Measurements from ENCODE around the gene MIEF1.

The MIEF1 gene

GRCh38 chr22:39528681-39529486 lies 26.8 kb downstream of the MIEF1 start:
- peak overlapping the region; percentile 95 for H3K27ac Mint-ChIP-seq
- H3K4me1 Mint-ChIP-seq (ENCODE audit: low read depth), result peaks cover 82% of the 10 kb centered on the region
- no peaks in the 10 kb centered on the region for H3K9me3 Mint-ChIP-seq
- peak overlapping the region; percentile 61 for H3K4me3 Mint-ChIP-seq
- intact Hi-C loops (cut with micrococcal nuclease), result loop anchor here (1.0 to 10.0 kb wide), 4 partner anchors 36 to 688 kb away; partner anchors contain the start of gene RPL3
- H3K27me3 Mint-ChIP-seq, result no peaks in the 10 kb centered on the region
- H3K36me3 Mint-ChIP-seq (ENCODE audit: low read depth), result peaks cover 86% of the 10 kb centered on the region

DNA sequence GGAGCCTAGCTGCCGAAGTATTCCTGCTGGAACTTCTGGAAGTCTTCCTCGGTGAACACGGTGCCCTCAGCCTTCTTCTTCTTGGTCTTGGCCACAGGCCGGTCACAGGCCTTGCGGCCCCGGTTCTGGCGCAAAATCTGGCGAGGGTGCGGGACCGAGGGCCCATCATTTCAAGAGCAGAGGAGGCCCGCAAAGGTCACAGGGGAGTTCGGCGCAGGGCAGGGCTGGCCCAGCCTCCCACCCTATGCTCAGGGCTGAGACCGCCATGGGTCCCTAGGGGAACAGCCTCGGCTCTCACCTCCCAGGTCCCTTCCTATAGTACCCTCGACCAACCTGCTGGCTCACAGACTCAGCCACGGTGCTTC lies 27.4 kb downstream of the MIEF1 start:
- peaks cover 80% of the 10 kb centered on the region for H3K36me3 Mint-ChIP-seq (ENCODE audit: low read depth)
- H3K4me1 Mint-ChIP-seq (ENCODE audit: low read depth), result peaks cover 82% of the 10 kb centered on the region
- no peaks in the 10 kb centered on the region for H3K9me3 Mint-ChIP-seq
- no peaks in the 10 kb centered on the region for H3K27me3 Mint-ChIP-seq
- peak overlapping the region; percentile 95 for H3K27ac Mint-ChIP-seq
- intact Hi-C loops (cut with micrococcal nuclease), result loop anchor here (1.0 to 10.0 kb wide), 4 partner anchors 36 to 688 kb away; partner anchors contain the start of gene RPL3
- peak overlapping the region; percentile 61 for H3K4me3 Mint-ChIP-seq

- H3K9me3 Mint-ChIP-seq, result no peaks in the 10 kb centered on the region
- H3K4me3 Mint-ChIP-seq, result peak overlapping the region; percentile 61
- intact Hi-C loops (cut with micrococcal nuclease), result loop anchor here (5.0 kb wide), 1 partner anchor 512 kb away; no protein-coding TSS in a partner anchor
- peaks cover 79% of the 10 kb centered on the region for H3K4me1 Mint-ChIP-seq (ENCODE audit: low read depth)
- H3K36me3 Mint-ChIP-seq (ENCODE audit: low read depth), result peaks cover 74% of the 10 kb centered on the region
- H3K27ac Mint-ChIP-seq, result peak overlapping the region; percentile 95
- no peaks in the 10 kb centered on the region for H3K27me3 Mint-ChIP-seq
Measured at GRCh38 chr22:39530116-39530515, 28.0 kb downstream of the MIEF1 start.

GRCh38 chr22:39530692-39531331 lies 28.7 kb downstream of the MIEF1 start:
- peak overlapping the region; percentile 61 for H3K4me3 Mint-ChIP-seq
- peaks cover 72% of the 10 kb centered on the region for H3K4me1 Mint-ChIP-seq (ENCODE audit: low read depth)
- H3K36me3 Mint-ChIP-seq (ENCODE audit: low read depth), result peaks cover 67% of the 10 kb centered on the region
- intact Hi-C loops (cut with micrococcal nuclease), result loop anchor here (5.0 kb wide), 1 partner anchor 511 kb away; no protein-coding TSS in a partner anchor
- no peaks in the 10 kb centered on the region for H3K27me3 Mint-ChIP-seq
- peak overlapping the region; percentile 95 for H3K27ac Mint-ChIP-seq
- H3K9me3 Mint-ChIP-seq, result no peaks in the 10 kb centered on the region

DNA sequence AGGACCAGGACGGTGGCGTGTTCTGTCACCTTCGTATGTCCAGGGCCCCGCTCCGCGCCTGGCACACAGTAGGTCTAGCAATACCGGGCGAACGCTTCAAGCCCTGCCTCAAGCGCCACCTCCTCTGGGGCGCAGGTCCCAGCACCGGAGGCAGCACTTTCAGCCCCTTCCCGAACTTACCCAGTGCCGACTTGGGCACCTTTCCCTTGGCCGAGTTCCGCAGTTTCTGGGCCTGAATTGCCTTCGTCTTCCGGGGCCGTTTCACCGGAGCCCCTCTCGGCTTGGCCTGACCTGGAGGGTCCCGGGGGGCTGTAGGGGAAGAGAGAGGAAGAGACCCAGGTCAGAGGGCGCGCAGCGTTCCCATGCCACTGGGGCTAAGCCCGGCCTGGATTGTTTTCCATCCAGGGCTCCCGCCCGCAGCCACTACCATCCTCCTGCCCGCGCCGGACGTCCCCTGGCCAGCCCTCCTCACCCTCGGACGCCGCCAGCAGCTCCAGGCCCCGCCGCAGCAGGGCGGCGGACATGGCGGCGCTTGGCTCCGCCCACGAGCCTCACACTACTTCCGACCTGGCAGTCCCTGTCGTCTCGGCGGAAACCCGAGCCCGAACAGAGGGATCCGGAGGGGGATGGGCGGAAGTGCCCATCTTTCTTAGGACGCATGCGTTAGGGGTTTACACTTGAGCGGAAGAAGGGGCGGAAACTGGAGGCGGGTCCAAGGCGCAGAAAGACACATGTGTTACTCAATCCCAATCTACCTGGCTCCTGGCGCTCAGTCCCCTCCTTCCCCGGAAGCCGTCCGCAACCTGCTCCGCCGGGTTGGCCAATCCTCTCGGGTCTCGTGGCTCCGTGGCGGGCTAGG lies 30.4 kb downstream of the MIEF1 start, which contains the start of gene RPS19BP1:
TSS of gene RPS19BP1 (minus strand) at position 534 of the 859 bp plus-strand sequence. CDS start at position 524, 10 bp downstream.
- intact Hi-C loops (cut with micrococcal nuclease), result loop anchor here (2.0 to 5.0 kb wide), 2 partner anchors 14 to 510 kb away; no protein-coding TSS in a partner anchor
- H3K27ac Mint-ChIP-seq, result peak within 1 kb of the TSS; percentile 95
- no peaks in the 10 kb centered on the region for H3K9me3 Mint-ChIP-seq
- no peaks in the 10 kb centered on the region for H3K27me3 Mint-ChIP-seq
- H3K36me3 Mint-ChIP-seq (ENCODE audit: low read depth), result peaks cover 54% of the 10 kb centered on the region
- H3K4me1 Mint-ChIP-seq (ENCODE audit: low read depth), result peaks cover 57% of the 10 kb centered on the region
- H3K4me3 Mint-ChIP-seq, result peak within 1 kb of the TSS; percentile 95

GRCh38 chr22:39534092-39534506 lies 32.0 kb downstream of the MIEF1 start:
- intact Hi-C loops (cut with micrococcal nuclease), result loop anchor here (1.0 to 5.0 kb wide), 2 partner anchors 490 to 508 kb away; no protein-coding TSS in a partner anchor
- Mint-ChIP-seq H3K4me3 (no peak overlapping the region), H3K4me1 (ENCODE audit: low read depth) (peaks cover 41% of the 10 kb centered on the region), H3K27ac (no peak overlapping the region), H3K9me3 (no peaks in the 10 kb centered on the region), H3K27me3 (no peaks in the 10 kb centered on the region), H3K36me3 (ENCODE audit: low read depth) (peaks cover 38% of the 10 kb centered on the region)

DNA sequence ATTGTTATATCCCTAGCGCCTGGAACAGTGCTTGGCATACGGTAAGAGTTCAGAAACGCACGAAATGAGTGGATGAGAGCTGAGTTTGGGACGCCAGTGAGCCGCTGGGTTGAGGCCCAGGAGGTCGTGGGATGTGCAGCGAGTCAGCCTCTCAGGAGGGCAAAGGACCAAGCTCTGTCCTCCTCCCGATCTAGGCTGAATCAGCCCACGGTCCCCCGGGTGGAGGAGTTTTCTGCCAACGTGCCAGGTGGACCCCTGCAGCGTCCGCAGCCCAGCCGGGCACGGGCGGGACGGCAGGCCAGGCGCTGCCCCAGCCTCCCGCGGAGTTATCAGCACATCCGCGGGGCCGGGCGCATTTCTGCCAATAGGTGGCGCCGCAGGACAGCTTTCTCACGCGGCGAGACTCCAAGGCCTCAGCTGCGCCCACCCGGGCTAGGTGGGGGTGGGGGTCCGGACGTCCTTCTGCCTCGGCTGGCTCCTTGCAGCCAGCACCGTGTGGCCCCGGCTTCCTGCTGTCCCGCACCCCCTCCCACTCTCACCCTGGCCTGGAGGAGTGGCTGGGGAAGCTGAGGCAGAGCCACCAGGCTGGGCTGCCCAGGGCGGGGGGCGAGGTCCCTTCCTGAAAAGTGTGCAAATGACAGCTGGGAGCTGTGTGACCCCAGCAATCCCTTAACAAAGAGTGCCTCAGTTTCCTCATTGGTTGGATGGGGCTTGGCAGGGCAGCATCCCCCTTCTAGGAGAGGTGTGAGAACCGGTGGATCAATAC lies 32.7 kb downstream of the MIEF1 start:
- Mint-ChIP-seq H3K4me1 (ENCODE audit: low read depth) (peaks cover 34% of the 10 kb centered on the region), H3K27ac (no peak overlapping the region), H3K36me3 (ENCODE audit: low read depth) (peaks cover 31% of the 10 kb centered on the region), H3K4me3 (no peak overlapping the region), H3K27me3 (peaks cover 3% of the 10 kb centered on the region), H3K9me3 (no peaks in the 10 kb centered on the region)
- intact Hi-C loops (cut with micrococcal nuclease), result loop anchor here (1.0 to 5.0 kb wide), 3 partner anchors 273 to 508 kb away; no protein-coding TSS in a partner anchor

- H3K4me1 Mint-ChIP-seq (ENCODE audit: low read depth), result peaks cover 28% of the 10 kb centered on the region
- H3K4me3 Mint-ChIP-seq, result no peak overlapping the region
- no peaks in the 10 kb centered on the region for H3K9me3 Mint-ChIP-seq
- no peak overlapping the region for H3K27ac Mint-ChIP-seq
- peaks cover 25% of the 10 kb centered on the region for H3K36me3 Mint-ChIP-seq (ENCODE audit: low read depth)
- intact Hi-C loops (cut with micrococcal nuclease), result loop anchor here (5.0 kb wide), 1 partner anchor 272 kb away; no protein-coding TSS in a partner anchor
- H3K27me3 Mint-ChIP-seq, result peaks cover 8% of the 10 kb centered on the region
Measured at GRCh38 chr22:39535357-39535725, 33.3 kb downstream of the MIEF1 start.

GRCh38 chr22:39535831-39536449 lies 33.9 kb downstream of the MIEF1 start:
- Mint-ChIP-seq H3K27me3 (peaks cover 11% of the 10 kb centered on the region), H3K36me3 (ENCODE audit: low read depth) (peaks cover 19% of the 10 kb centered on the region), H3K4me1 (ENCODE audit: low read depth) (peaks cover 22% of the 10 kb centered on the region), H3K27ac (no peak overlapping the region), H3K9me3 (no peaks in the 10 kb centered on the region), H3K4me3 (no peak overlapping the region)
- intact Hi-C loops (cut with micrococcal nuclease), result loop anchor here (5.0 kb wide), 1 partner anchor 271 kb away; no protein-coding TSS in a partner anchor

GRCh38 chr22:39536711-39537110 lies 34.6 kb downstream of the MIEF1 start:
- no peak overlapping the region for H3K4me3 Mint-ChIP-seq
- H3K36me3 Mint-ChIP-seq (ENCODE audit: low read depth), result peaks cover 11% of the 10 kb centered on the region
- no peak overlapping the region for H3K27ac Mint-ChIP-seq
- intact Hi-C loops (cut with micrococcal nuclease), result loop anchor here (5.0 kb wide), 1 partner anchor 271 kb away; no protein-coding TSS in a partner anchor
- peaks cover 15% of the 10 kb centered on the region for H3K4me1 Mint-ChIP-seq (ENCODE audit: low read depth)
- no peaks in the 10 kb centered on the region for H3K9me3 Mint-ChIP-seq
- peaks cover 13% of the 10 kb centered on the region for H3K27me3 Mint-ChIP-seq

- Mint-ChIP-seq H3K4me3 (no peak overlapping the region), H3K27me3 (peaks cover 22% of the 10 kb centered on the region), H3K36me3 (ENCODE audit: low read depth) (no peaks in the 10 kb centered on the region), H3K27ac (no peak overlapping the region), H3K4me1 (ENCODE audit: low read depth) (peaks cover 10% of the 10 kb centered on the region), H3K9me3 (no peaks in the 10 kb centered on the region)
- intact Hi-C loops (cut with micrococcal nuclease), result loop anchor here (5.0 kb wide), 1 partner anchor 269 kb away; no protein-coding TSS in a partner anchor
Measured at GRCh38 chr22:39537975-39538374, 35.9 kb downstream of the MIEF1 start.

DNA sequence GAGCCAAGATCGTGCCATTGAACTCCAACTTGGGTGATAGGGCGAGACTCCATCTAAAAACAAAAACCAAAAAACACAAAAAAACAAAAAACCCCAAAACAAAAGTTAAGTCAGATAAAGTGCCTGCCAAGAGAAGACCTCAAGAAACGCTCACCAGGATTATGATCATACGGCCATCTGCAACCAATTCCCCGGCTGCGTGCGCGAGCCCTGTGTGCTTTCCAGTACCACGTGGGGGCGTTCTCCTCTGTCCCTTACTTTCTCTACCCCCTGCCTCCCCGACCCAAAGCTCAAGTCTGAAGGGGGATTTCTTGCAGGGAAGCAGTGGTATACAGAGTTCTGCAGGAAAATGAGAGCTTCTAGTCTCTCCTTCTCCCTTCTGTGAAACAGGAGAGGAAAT lies 41.0 kb downstream of the MIEF1 start:
- no peaks in the 10 kb centered on the region for H3K9me3 Mint-ChIP-seq

More for the DNA sequence above, 41.0 kb downstream of the MIEF1 start:
- Mint-ChIP-seq H3K27ac (no peak overlapping the region), H3K36me3 (ENCODE audit: low read depth) (no peaks in the 10 kb centered on the region), H3K27me3 (peaks cover 68% of the 10 kb centered on the region), H3K4me1 (ENCODE audit: low read depth) (peaks cover 5% of the 10 kb centered on the region), H3K4me3 (no peak overlapping the region)
- intact Hi-C loops (cut with micrococcal nuclease), result no loop called here
